Measurements from ENCODE around the gene NDE1. TPM values are rescaled to one million over a fixed set of nuclear protein-coding genes. Genes with fewer than 3 reads are reported as not detected.
"Not testable (repeated sequence)": the region's sequence is repeated elsewhere in the genome, so short reads cannot be mapped to it uniquely, and the experiment has no call there.

The NDE1 gene
- polyA plus RNA-seq, 1 experiment: 25.6 TPM

- CTCF ChIA-PET: interaction anchor here (0.9 kb wide), 1 partner anchor 9 kb away, joined by 3 read pairs; no protein-coding TSS in a partner anchor
- POLR2A ChIA-PET: no interaction called here
- H3K36me3 ChIP-seq (ENCODE audit: control insufficient read depth, insufficient read depth, low read length): peaks cover 23% of the 10 kb centered on the region
- no peaks in the 10 kb centered on the region for H3K27me3 ChIP-seq (ENCODE audit: control insufficient read depth, insufficient read depth, low read length)
- DNase-seq (ENCODE audit: low read depth): no peak
- TF ChIP-seq, protein P1, sequence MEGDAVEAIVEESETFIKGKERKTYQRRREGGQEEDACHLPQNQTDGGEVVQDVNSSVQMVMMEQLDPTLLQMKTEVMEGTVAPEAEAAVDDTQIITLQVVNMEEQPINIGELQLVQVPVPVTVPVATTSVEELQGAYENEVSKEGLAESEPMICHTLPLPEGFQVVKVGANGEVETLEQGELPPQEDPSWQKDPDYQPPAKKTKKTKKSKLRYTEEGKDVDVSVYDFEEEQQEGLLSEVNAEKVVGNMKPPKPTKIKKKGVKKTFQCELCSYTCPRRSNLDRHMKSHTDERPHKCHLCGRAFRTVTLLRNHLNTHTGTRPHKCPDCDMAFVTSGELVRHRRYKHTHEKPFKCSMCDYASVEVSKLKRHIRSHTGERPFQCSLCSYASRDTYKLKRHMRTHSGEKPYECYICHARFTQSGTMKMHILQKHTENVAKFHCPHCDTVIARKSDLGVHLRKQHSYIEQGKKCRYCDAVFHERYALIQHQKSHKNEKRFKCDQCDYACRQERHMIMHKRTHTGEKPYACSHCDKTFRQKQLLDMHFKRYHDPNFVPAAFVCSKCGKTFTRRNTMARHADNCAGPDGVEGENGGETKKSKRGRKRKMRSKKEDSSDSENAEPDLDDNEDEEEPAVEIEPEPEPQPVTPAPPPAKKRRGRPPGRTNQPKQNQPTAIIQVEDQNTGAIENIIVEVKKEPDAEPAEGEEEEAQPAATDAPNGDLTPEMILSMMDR (IDR thresholded peaks at IDR 0.05; ENCODE audit: insufficient read depth, low read depth, low read length): no peak
- H3K4me3 ChIP-seq (ENCODE audit: low read depth, low read length): no peak overlapping the region
These were observed 44.1 kb upstream of the NDE1 start for GRCh38 chr16:15605839-15606517.

GRCh38 chr16:15606518-15607220 lies 43.4 kb upstream of the NDE1 start:
- Histone ChIP-seq H3K36me3 (ENCODE audit: control insufficient read depth, insufficient read depth, low read length) (peaks cover 20% of the 10 kb centered on the region), H3K4me3 (ENCODE audit: low read depth, low read length) (no peak overlapping the region), H3K27me3 (ENCODE audit: control insufficient read depth, insufficient read depth, low read length) (no peaks in the 10 kb centered on the region)
- ChIA-PET CTCF (interaction anchor here (1.7 kb wide), 2 partner anchors 28 to 55 kb away, joined by 3 to 5 read pairs; no protein-coding TSS in a partner anchor), POLR2A (no interaction called here)
- TF ChIP-seq, protein P1 (IDR thresholded peaks at IDR 0.05; ENCODE audit: insufficient read depth, low read depth, low read length): no peak
- DNase-seq (ENCODE audit: low read depth): no peak

DNA sequence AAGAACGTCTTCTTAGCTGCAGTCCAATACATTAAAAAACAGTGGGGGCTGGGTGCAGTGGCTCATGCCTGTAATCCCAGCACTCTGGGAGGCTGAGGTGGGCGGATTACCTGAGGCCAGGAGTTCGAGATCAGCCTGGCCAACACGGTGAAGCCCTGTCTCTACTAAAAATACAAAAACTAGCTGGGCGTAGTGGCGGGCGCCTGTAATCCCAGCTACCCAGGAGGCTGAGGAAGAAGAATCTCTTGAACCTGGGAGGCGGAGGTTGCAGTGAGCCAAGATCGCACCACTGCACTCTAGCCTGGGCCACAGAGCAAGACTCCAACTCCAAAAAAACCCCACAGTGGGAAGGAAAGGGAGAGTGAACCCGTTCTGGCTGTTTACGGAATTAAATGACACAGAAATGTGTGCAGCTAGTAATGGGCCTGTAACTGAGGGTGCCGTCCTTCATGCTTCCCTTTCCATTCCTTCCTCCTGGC lies 42.8 kb upstream of the NDE1 start:
- H3K27me3 ChIP-seq (ENCODE audit: control insufficient read depth, insufficient read depth, low read length); POLR2A ChIA-PET; H3K4me3 ChIP-seq (ENCODE audit: low read depth, low read length); DNase-seq (ENCODE audit: low read depth): not testable (repeated sequence)
- peaks cover 18% of the 10 kb centered on the region for H3K36me3 ChIP-seq (ENCODE audit: control insufficient read depth, insufficient read depth, low read length)
- CTCF ChIA-PET: interaction anchor here (1.7 kb wide), 2 partner anchors 28 to 56 kb away, joined by 3 to 5 read pairs; no protein-coding TSS in a partner anchor

- Histone ChIP-seq H3K4me3 (ENCODE audit: low read depth, low read length) (no peak overlapping the region), H3K36me3 (ENCODE audit: control insufficient read depth, insufficient read depth, low read length) (peaks cover 17% of the 10 kb centered on the region), H3K27me3 (ENCODE audit: control insufficient read depth, insufficient read depth, low read length) (no peaks in the 10 kb centered on the region)
- no peak for DNase-seq (ENCODE audit: low read depth)
- ChIA-PET CTCF (interaction anchor here (0.6 to 1.7 kb wide), 3 partner anchors 17 to 56 kb away, joined by 3 to 5 read pairs (median 3); no protein-coding TSS in a partner anchor), POLR2A (no interaction called here)
- TF ChIP-seq, protein P1 (IDR thresholded peaks at IDR 0.05; ENCODE audit: insufficient read depth, low read depth, low read length): no peak
These were observed 42.2 kb upstream of the NDE1 start for GRCh38 chr16:15607700-15608396.

- POLR2A ChIA-PET: no interaction called here
- Histone ChIP-seq H3K4me3 (ENCODE audit: low read depth, low read length) (no peak overlapping the region), H3K27me3 (ENCODE audit: control insufficient read depth, insufficient read depth, low read length) (no peaks in the 10 kb centered on the region), H3K36me3 (ENCODE audit: control insufficient read depth, insufficient read depth, low read length) (peaks cover 17% of the 10 kb centered on the region)
- TF ChIP-seq, protein P1 (IDR thresholded peaks at IDR 0.05; ENCODE audit: insufficient read depth, low read depth, low read length): 0 out of 2 replicates have a peak, but pooled peaks have one; percentile 11
- CTCF ChIA-PET: interaction anchor here (0.6 to 1.7 kb wide), 2 partner anchors 16 to 26 kb away, joined by 3 to 5 read pairs; no protein-coding TSS in a partner anchor
- no peak for DNase-seq (ENCODE audit: low read depth)
These were observed 41.4 kb upstream of the NDE1 start for GRCh38 chr16:15608398-15609285.

Data from BJ (cell line).